ENCODE results near the gene HKDC1.

Gene HKDC1

GRCh38 chr10:69225681-69226080, 5.5 kb downstream of the HKDC1 start:
- no peak for TF ChIP-seq EZH2phosphoT487 (conservative IDR thresholded peaks at IDR 0.05; ENCODE audit: low read length)
- no peak for TF ChIP-seq CTCF (IDR thresholded peaks at IDR 0.05; ENCODE audit: insufficient read depth, low read length, poor library complexity, severe bottlenecking)

GRCh38 chr10:69226919-69227450, 6.9 kb downstream of the HKDC1 start:
- Histone ChIP-seq H3K4me3 (ENCODE audit: insufficient read depth, low read length, poor library complexity, severe bottlenecking) (no peak overlapping the region), H3K27ac (ENCODE audit: low read depth, low read length) (no peak overlapping the region)
- TF ChIP-seq CTCF (IDR thresholded peaks at IDR 0.05; ENCODE audit: insufficient read depth, low read length, poor library complexity, severe bottlenecking) (no peak), EZH2phosphoT487 (conservative IDR thresholded peaks at IDR 0.05; ENCODE audit: low read length) (no peak)

More at GRCh38 chr10:69225681-69226080, 5.5 kb downstream of the HKDC1 start:
- Histone ChIP-seq H2AFZ (ENCODE audit: low read depth, low read length, severe bottlenecking) (no peak overlapping the region), H3K27ac (ENCODE audit: low read depth, low read length) (no peak overlapping the region), H3K9ac (ENCODE audit: low read length) (no peak overlapping the region), H3K27me3 (ENCODE audit: low read length) (no peaks in the 10 kb centered on the region), H3K9me2 (replicated peaks; ENCODE audit: insufficient read depth, low read length) (no peaks in the 10 kb centered on the region), H3K36me3 (ENCODE audit: low read length) (no peaks in the 10 kb centered on the region), H4K20me1 (ENCODE audit: low read depth, low read length) (no peaks in the 10 kb centered on the region), H3K79me2 (ENCODE audit: insufficient read depth, low read length) (no peaks in the 10 kb centered on the region), H3K4me2 (ENCODE audit: low read depth, low read length, poor library complexity, severe bottlenecking) (no peak overlapping the region), H3F3A (ENCODE audit: insufficient read depth) (no peaks in the 10 kb centered on the region), H3K4me3 (ENCODE audit: insufficient read depth, low read length, poor library complexity, severe bottlenecking) (no peak overlapping the region), H3K9me3 (ENCODE audit: insufficient read depth, low read length) (no peaks in the 10 kb centered on the region)

GRCh38 chr10:69228151-69228550, 8.0 kb downstream of the HKDC1 start:
- no peaks in the 10 kb centered on the region for H3K9me3 ChIP-seq (ENCODE audit: insufficient read depth, low read length)
- no peaks in the 10 kb centered on the region for H3K36me3 ChIP-seq (ENCODE audit: low read length)
- no peaks in the 10 kb centered on the region for H3K9me2 ChIP-seq (replicated peaks; ENCODE audit: insufficient read depth, low read length)
- H3K9ac ChIP-seq (ENCODE audit: low read length): no peak overlapping the region
- H3K79me2 ChIP-seq (ENCODE audit: insufficient read depth, low read length): no peaks in the 10 kb centered on the region
- no peak overlapping the region for H2AFZ ChIP-seq (ENCODE audit: low read depth, low read length, severe bottlenecking)
- H3K27me3 ChIP-seq (ENCODE audit: low read length): no peaks in the 10 kb centered on the region
- H4K20me1 ChIP-seq (ENCODE audit: low read depth, low read length): no peaks in the 10 kb centered on the region
- H3K4me2 ChIP-seq (ENCODE audit: low read depth, low read length, poor library complexity, severe bottlenecking): no peak overlapping the region
- TF ChIP-seq CTCF (IDR thresholded peaks at IDR 0.05; ENCODE audit: insufficient read depth, low read length, poor library complexity, severe bottlenecking): no peak
- TF ChIP-seq EZH2phosphoT487 (conservative IDR thresholded peaks at IDR 0.05; ENCODE audit: low read length): no peak
- H3F3A ChIP-seq (ENCODE audit: insufficient read depth): no peaks in the 10 kb centered on the region
- no peak overlapping the region for H3K4me3 ChIP-seq (ENCODE audit: insufficient read depth, low read length, poor library complexity, severe bottlenecking)
- H3K27ac ChIP-seq (ENCODE audit: low read depth, low read length): no peak overlapping the region

More at GRCh38 chr10:69226919-69227450, 6.9 kb downstream of the HKDC1 start:
- no peaks in the 10 kb centered on the region for H4K20me1 ChIP-seq (ENCODE audit: low read depth, low read length)
- no peaks in the 10 kb centered on the region for H3K27me3 ChIP-seq (ENCODE audit: low read length)
- no peaks in the 10 kb centered on the region for H3F3A ChIP-seq (ENCODE audit: insufficient read depth)
- no peaks in the 10 kb centered on the region for H3K9me2 ChIP-seq (replicated peaks; ENCODE audit: insufficient read depth, low read length)
- no peaks in the 10 kb centered on the region for H3K9me3 ChIP-seq (ENCODE audit: insufficient read depth, low read length)
- no peak overlapping the region for H2AFZ ChIP-seq (ENCODE audit: low read depth, low read length, severe bottlenecking)
- H3K9ac ChIP-seq (ENCODE audit: low read length): no peak overlapping the region
- no peaks in the 10 kb centered on the region for H3K79me2 ChIP-seq (ENCODE audit: insufficient read depth, low read length)
- no peak overlapping the region for H3K4me2 ChIP-seq (ENCODE audit: low read depth, low read length, poor library complexity, severe bottlenecking)
- no peaks in the 10 kb centered on the region for H3K36me3 ChIP-seq (ENCODE audit: low read length)
